Tibial artery (tissue), 4 donors: ENCODE measurements around the gene MAP2K6.

Source experiments
- DNase-seq, 2 donors: peaks; one replicate each; pipeline ENCODE4 v3.0.0-alpha.2; 2019
- H3K27ac ChIP-seq, 2 donors: fragments of 200-600 bp; sonication (generic) in 1 of 2; 1 replicate in 1 of 2; 2 replicates in 1 of 2; pipeline ENCODE4 v1.5.1; 2018 to 2019; ENCODE audit warnings: mild to moderate bottlenecking in 1 of 2
- H3K27me3 ChIP-seq, 2 donors: fragments of 200-600 bp; sonication (generic) in 1 of 2; one replicate each; pipeline versions ENCODE4 v1.5.1 to v1.6.0; 2016 to 2019
- H3K36me3 ChIP-seq, 3 donors: fragments of 200-600 bp; sonication (generic) in 2 of 3; one replicate each; pipeline ENCODE4 v1.5.1; 2016 to 2019; ENCODE audit warnings: mild to moderate bottlenecking in 2 of 3
- H3K4me1 ChIP-seq, 4 donors: fragments of 200-600 bp; sonication (generic) in 2 of 4; 1 replicate in 3 of 4; 2 replicates in 1 of 4; pipeline ENCODE4 v1.5.1; 2016 to 2019
- H3K4me3 ChIP-seq, 2 donors: fragments of 200-600 bp; sonication (generic) in 1 of 2; 1 replicate in 1 of 2; 2 replicates in 1 of 2; pipeline ENCODE4 v1.5.1; 2018 to 2019; ENCODE audit warnings: mild to moderate bottlenecking in 2 of 2
- H3K9me3 ChIP-seq, 3 donors: fragments of 200-600 bp; sonication (generic) in 1 of 3; one replicate each; pipeline ENCODE4 v1.5.1; 2016 to 2019
- CTCF ChIP-seq, 2 experiments: fragments of 200-600 bp in 1 of 2; fragments of 450-650 bp in 1 of 2; IDR thresholded peaks; one replicate each; pipeline ENCODE4 v1.5.1; 2017 to 2019; ENCODE audit warnings: antibody characterized with exemption in 2 of 2, mild to moderate bottlenecking in 1 of 2, moderate library complexity in 1 of 2
- intact Hi-C: fragments of 100-400 bp; cut with DNase I; formaldehyde crosslinking; loops from one replicate; pipeline ENCODE4 v1.15.0; 2023; ENCODE audit warnings: low total_unique reads

Gene MAP2K6

GRCh38 chr17:69485251-69485661 lies 70.8 kb downstream of the MAP2K6 start:
- intact Hi-C loops, result no loop called here

GRCh38 chr17:69485901-69486643 lies 71.6 kb downstream of the MAP2K6 start:
- Histone ChIP-seq H3K4me3 (peak overlapping the region; percentile 34 to 42), H3K36me3 (no peaks in the 10 kb centered on the region), H3K27ac (peak overlapping the region; percentile 73 to 74), H3K9me3 (no peaks in the 10 kb centered on the region), H3K27me3 (no peaks in the 10 kb centered on the region), H3K4me1 (peaks cover 0 to 33% (median 10%) of the 10 kb centered on the region in 4 donors)
- intact Hi-C loops, result no loop called here
- no peak for DNase-seq
- TF ChIP-seq CTCF (IDR thresholded peaks at IDR 0.05), result peak in 1 of 2 experiments; percentile 11

More at GRCh38 chr17:69485251-69485661, 70.8 kb downstream of the MAP2K6 start:
- no peaks in the 10 kb centered on the region for H3K27me3 ChIP-seq
- peak overlapping the region; percentile 34 to 42 for H3K4me3 ChIP-seq
- peak in 1 of 2 donors; percentile 62 for DNase-seq
- peaks cover 0 to 41% (median 14%) of the 10 kb centered on the region in 4 donors for H3K4me1 ChIP-seq
- H3K9me3 ChIP-seq, result no peaks in the 10 kb centered on the region
- no peaks in the 10 kb centered on the region for H3K36me3 ChIP-seq
- H3K27ac ChIP-seq, result peak overlapping the region; percentile 73 to 74
- no peak for TF ChIP-seq CTCF (IDR thresholded peaks at IDR 0.05)

GRCh38 chr17:69486779-69487637 lies 72.5 kb downstream of the MAP2K6 start:
- Histone ChIP-seq H3K27me3 (no peaks in the 10 kb centered on the region), H3K4me1 (peaks cover 0 to 32% (median 9%) of the 10 kb centered on the region in 4 donors), H3K27ac (peak overlapping the region; percentile 73 to 74), H3K9me3 (no peaks in the 10 kb centered on the region), H3K36me3 (no peaks in the 10 kb centered on the region), H3K4me3 (no peak overlapping the region)
- no peak for DNase-seq
- TF ChIP-seq CTCF (IDR thresholded peaks at IDR 0.05), result no peak
- intact Hi-C loops, result no loop called here

GRCh38 chr17:69489313-69489712 lies 74.8 kb downstream of the MAP2K6 start:
- no peak for DNase-seq
- H3K4me1 ChIP-seq, result peaks cover 0 to 31% (median 9%) of the 10 kb centered on the region in 4 donors
- intact Hi-C loops, result no loop called here
- no peaks in the 10 kb centered on the region for H3K27me3 ChIP-seq
- no peaks in the 10 kb centered on the region for H3K9me3 ChIP-seq
- H3K4me3 ChIP-seq, result no peak overlapping the region
- TF ChIP-seq CTCF (IDR thresholded peaks at IDR 0.05), result no peak
- no peak overlapping the region for H3K27ac ChIP-seq
- no peaks in the 10 kb centered on the region for H3K36me3 ChIP-seq

GRCh38 chr17:69492410-69493071 lies 78.0 kb downstream of the MAP2K6 start:
- TF ChIP-seq CTCF (IDR thresholded peaks at IDR 0.05), result no peak
- Histone ChIP-seq H3K4me1 (peaks cover 0 to under 1% (median 0%) of the 10 kb centered on the region in 4 donors), H3K27me3 (no peaks in the 10 kb centered on the region), H3K9me3 (no peaks in the 10 kb centered on the region), H3K27ac (no peak overlapping the region), H3K4me3 (no peak overlapping the region), H3K36me3 (no peaks in the 10 kb centered on the region)
- intact Hi-C loops, result no loop called here
- DNase-seq, result no peak
